GM13977 (cell line): ENCODE measurements around the gene TMEM140.

ENCODE experiments used
- DNase-seq: peaks from one replicate; pipeline ENCODE4 v3.0.0; 2012; ENCODE audit warnings: low spot score
- in situ Hi-C: fragments of 300-500 bp; cut with MboI; formaldehyde crosslinking; loops from one replicate; pipeline ENCODE4 v1.12.0; 2022; ENCODE audit warnings: low sequenced_read_pairs, low pct_unique_long_range_greater_than_20kb, mixed read lengths, inconsistent platforms; ENCODE audit not compliant: unreplicated experiment
- TF ChIP-seq, protein P1 (sequence below): IDR thresholded peaks from 2 replicates; pipeline ENCODE4 v1.5.1; 2012; ENCODE audit warnings: mild to moderate bottlenecking, control low read depth; ENCODE audit not compliant: insufficient read depth; ENCODE audit errors: extremely low read depth, missing control alignments

Gene TMEM140

DNA sequence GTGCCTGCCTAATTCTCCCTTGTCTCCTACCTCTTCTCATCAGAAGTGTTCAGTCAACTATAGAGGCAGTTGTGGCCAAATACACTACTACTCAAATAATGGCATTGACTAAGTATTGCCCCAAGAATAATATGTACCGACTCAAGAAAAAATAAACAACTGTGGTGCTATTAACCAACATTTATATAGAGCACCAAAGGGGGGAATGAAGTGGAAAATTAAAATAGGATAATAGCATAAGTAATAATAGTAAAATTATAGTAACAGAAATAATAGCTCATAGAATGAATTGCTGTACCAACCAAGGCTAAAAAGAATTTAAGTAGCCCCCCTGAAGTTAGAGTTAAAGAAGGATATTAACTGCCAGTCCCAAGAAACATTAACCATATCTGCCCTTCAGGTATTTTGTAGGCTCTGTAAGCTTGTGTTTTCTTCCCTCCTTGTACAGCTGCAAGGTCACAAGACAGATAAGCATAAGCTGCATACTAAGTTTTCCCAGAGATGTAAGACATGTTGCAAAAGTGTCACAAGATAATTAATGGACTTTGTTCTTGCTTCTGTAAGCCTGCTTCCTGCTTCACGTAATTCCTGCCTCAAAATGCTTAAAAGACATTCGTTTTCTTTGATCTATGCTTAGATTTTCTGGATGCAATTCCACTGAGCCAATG, 33.5 kb downstream of the TMEM140 start:
- DNase-seq = no peak
- in situ Hi-C loops = no loop called here
- TF ChIP-seq, protein P1, sequence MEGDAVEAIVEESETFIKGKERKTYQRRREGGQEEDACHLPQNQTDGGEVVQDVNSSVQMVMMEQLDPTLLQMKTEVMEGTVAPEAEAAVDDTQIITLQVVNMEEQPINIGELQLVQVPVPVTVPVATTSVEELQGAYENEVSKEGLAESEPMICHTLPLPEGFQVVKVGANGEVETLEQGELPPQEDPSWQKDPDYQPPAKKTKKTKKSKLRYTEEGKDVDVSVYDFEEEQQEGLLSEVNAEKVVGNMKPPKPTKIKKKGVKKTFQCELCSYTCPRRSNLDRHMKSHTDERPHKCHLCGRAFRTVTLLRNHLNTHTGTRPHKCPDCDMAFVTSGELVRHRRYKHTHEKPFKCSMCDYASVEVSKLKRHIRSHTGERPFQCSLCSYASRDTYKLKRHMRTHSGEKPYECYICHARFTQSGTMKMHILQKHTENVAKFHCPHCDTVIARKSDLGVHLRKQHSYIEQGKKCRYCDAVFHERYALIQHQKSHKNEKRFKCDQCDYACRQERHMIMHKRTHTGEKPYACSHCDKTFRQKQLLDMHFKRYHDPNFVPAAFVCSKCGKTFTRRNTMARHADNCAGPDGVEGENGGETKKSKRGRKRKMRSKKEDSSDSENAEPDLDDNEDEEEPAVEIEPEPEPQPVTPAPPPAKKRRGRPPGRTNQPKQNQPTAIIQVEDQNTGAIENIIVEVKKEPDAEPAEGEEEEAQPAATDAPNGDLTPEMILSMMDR = no peak

DNA sequence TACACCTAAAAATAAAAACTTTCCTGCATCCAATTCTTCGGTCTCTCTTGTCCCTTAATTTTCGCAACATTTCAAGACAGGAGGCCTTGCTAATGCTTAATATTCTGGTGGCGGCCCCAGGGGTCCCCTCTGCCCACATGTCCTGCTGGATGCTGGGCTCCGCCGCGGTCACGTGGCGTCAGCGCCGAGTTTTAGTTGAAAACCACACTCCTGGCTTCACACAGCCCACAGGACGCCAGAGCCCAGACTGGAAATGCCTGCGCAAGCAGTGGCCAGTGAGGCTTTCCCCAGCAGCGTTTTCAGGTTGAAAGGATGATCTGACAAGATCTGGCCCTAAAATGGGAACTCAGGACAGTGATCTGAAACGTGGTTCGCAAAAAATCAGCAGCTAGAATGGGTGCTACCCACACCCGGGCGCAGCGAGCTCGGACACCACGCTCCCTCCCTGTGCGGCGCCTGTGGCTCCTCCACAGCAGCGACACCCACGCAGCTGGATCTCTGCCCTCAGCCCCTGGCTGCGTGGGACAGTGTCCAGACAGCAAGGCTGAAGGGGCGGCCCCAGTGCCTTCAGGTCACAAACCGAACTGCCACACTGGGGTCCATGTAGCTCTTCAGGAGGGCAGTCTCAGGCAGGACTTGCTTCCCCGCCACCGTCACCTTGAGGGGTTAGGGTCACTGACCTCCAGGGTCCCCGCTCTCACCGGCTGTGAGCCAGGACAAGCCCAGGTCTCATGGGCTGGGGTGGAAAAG, 34.2 kb downstream of the TMEM140 start:
- TF ChIP-seq, protein P1 = no peak
- no peak for DNase-seq
- in situ Hi-C loops = no loop called here

DNA sequence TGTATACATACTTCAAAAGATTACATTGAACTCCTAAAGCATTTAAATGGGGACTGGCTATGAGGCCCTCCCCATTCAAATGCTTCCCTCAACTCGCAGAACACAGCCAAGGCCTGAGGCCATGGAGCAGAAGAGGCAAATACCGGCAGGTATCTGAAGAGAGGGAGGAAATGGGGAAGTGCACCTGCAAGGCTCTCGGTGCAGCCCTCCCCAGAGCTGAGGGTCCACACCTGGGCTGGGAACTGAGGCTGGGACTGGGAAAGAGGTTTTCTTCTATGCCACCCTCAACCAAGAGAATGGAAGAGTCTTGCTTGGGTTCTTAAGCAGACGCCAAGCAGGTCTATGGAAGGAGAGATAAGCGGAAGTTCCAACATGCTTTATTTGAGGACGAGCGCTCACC, 35.6 kb downstream of the TMEM140 start:
- in situ Hi-C loops = no loop called here
- no peak for DNase-seq
- TF ChIP-seq, protein P1 = no peak

DNA sequence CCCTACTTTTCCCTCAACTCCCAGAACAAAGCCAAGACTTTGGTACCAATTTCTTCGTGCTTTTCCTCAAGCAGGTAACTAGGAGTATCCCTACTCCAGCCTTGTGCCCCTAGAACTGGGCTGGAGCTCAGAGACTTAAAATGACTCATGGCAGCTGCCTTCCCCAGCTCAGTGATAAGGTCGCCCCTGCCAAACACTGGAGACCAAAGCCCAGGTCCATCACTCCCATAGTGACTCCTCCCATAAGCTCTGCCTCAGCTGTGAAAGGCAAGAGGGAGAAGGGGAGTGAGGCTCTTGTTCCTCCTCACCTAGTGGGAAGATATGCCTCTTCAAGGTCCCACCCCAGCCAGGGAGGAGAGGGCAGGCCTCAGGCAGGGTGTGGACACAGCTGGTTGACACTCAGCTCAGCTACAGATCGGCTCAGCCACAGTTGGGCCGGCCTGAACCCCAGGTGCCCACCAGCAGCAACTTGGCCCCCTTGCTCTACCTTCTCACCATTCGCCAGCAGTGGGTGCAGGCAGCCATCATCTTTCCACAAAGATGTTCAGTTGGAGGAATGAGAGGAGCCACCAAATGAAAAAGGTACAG, 36.5 kb downstream of the TMEM140 start:
- TF ChIP-seq, protein P1 = no peak
- DNase-seq = no peak
- in situ Hi-C loops = no loop called here

DNA sequence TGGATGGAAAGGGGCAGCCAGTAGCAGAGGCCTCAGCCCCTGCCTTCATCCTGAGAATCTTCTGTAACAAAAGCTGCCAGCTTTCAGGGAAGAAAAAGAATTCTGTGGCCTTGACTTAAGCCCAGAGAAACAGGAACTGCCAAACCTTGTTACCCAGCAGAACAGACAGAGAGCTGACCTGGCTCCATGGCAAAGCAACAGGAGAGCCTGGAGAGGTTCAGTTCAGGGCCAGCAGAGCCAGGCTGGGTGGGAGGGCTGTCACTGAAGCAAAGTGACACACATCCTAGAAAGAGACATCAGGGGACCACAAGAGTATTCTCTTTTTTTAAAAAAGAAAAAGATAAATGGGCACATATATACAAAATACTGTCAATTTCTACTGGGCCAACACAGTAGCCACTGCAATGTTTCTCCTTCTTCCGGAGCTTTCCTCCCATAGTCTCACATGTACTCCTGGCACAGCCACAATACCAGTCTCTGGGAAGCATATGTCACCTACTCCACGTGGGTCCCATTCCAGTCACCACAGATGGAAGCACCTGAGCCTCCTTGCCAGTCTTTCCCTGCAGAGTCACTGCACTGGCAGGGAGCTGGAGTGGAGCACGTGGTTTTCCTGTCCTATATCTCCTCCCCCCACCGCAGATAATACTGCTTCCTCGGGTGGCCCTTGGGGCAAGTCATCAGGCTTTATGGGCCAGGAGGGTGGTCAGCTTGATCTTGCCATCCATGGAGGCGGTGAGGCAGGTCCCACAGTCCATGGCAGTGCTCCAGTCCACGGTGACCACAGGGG, 37.8 kb downstream of the TMEM140 start:
- in situ Hi-C loops = no loop called here
- DNase-seq = no peak
- TF ChIP-seq, protein P1 = no peak

DNA sequence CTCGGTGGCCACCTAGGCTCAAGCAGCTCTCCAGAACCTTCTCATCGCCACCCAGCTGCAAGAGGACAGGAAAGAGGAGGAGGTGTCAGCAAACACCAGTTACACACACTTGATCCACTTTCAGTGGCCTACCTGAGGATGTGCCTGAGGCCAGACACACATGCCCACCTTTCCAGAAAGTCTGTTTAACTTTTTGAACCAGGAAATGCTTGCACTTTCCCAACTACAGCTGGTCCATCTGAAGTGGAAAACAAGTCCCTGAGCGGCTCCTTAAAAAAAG, 38.3 kb downstream of the TMEM140 start:
- DNase-seq = no peak
- in situ Hi-C loops = no loop called here
- TF ChIP-seq, protein P1 = no peak
